Muscle of arm (tissue), 12 donors: ENCODE measurements around the gene ZFHX3. TPM values are rescaled to one million over a fixed set of nuclear protein-coding genes. Genes with fewer than 3 reads are reported as not detected.

ENCODE experiments used
- DNase-seq: peaks from one replicate; pipeline ENCODE4 v3.0.0-alpha.2; 2013
- polyA plus RNA-seq, 12 donors: library from polyadenylated mRNA; unstranded; fragments of 120-200 nt; gene quantifications; one replicate each; pipeline ENCODE4 v1.2.1, GENCODE V29; 2013; ENCODE audit not compliant: insufficient read length in 12 of 12

Gene ZFHX3
- polyA plus RNA-seq, 12 donors, result 7.2 to 25.4 (median 9.7) TPM

- DNase-seq, result no peak
Observed at GRCh38 chr16:72909196-72909595, 138.7 kb downstream of the ZFHX3 start.

- no peak for DNase-seq
Observed at GRCh38 chr16:72908362-72909167, 139.4 kb downstream of the ZFHX3 start.

- no peak for DNase-seq
Observed at GRCh38 chr16:72905581-72905980, 142.3 kb downstream of the ZFHX3 start.

GRCh38 chr16:72903176-72903575 is 144.8 kb downstream of the ZFHX3 start:
- no peak for DNase-seq

GRCh38 chr16:72902206-72902605 is 145.7 kb downstream of the ZFHX3 start:
- no peak for DNase-seq

GRCh38 chr16:72901000-72901627 is 146.8 kb downstream of the ZFHX3 start:
- DNase-seq, result peak; percentile 35

- DNase-seq, result no peak
Observed at GRCh38 chr16:72898216-72898825, 149.6 kb downstream of the ZFHX3 start.

- no peak for DNase-seq
Observed at GRCh38 chr16:72897707-72898106, 150.2 kb downstream of the ZFHX3 start.

- DNase-seq, result no peak
Observed at GRCh38 chr16:72896485-72897118, 151.3 kb downstream of the ZFHX3 start.

- DNase-seq, result no peak
Observed at GRCh38 chr16:72895951-72896350, 152.0 kb downstream of the ZFHX3 start.

- no peak for DNase-seq
Observed at GRCh38 chr16:72894293-72895151, 153.4 kb downstream of the ZFHX3 start.

- DNase-seq, result no peak
Observed at GRCh38 chr16:72891291-72892227, 156.4 kb downstream of the ZFHX3 start.

GRCh38 chr16:72890587-72890986 is 157.3 kb downstream of the ZFHX3 start:
- no peak for DNase-seq

GRCh38 chr16:72889616-72890582 is 158.0 kb downstream of the ZFHX3 start:
- no peak for DNase-seq

- DNase-seq, result no peak
Observed at GRCh38 chr16:72887537-72887936, 160.4 kb downstream of the ZFHX3 start.

GRCh38 chr16:72886346-72886974 is 161.5 kb downstream of the ZFHX3 start:
- no peak for DNase-seq

GRCh38 chr16:72884573-72884972 is 163.4 kb downstream of the ZFHX3 start:
- DNase-seq, result no peak

- DNase-seq, result no peak
Observed at GRCh38 chr16:72884037-72884436, 163.9 kb downstream of the ZFHX3 start.

- DNase-seq, result no peak
Observed at GRCh38 chr16:72879846-72880245, 168.1 kb downstream of the ZFHX3 start.
